ENCODE measurements around the gene BTF3L4. TPM values are rescaled to one million over a fixed set of nuclear protein-coding genes. Genes with fewer than 3 reads are reported as not detected.

BTF3L4 gene
- polyA plus RNA-seq, 3 donors, result 69.5 to 94.6 (median 77.1) TPM

- no peak for DNase-seq (ENCODE audit: extremely low read depth in 1 of 11, low read depth in 9 of 11, low spot score in 4 of 11)
Observed at GRCh38 chr1:52098139-52098871, 42.2 kb downstream of the BTF3L4 start.

- no peak for DNase-seq (ENCODE audit: extremely low read depth in 1 of 11, low read depth in 9 of 11, low spot score in 4 of 11)
Observed at GRCh38 chr1:52102336-52103013, 46.4 kb downstream of the BTF3L4 start.

DNA sequence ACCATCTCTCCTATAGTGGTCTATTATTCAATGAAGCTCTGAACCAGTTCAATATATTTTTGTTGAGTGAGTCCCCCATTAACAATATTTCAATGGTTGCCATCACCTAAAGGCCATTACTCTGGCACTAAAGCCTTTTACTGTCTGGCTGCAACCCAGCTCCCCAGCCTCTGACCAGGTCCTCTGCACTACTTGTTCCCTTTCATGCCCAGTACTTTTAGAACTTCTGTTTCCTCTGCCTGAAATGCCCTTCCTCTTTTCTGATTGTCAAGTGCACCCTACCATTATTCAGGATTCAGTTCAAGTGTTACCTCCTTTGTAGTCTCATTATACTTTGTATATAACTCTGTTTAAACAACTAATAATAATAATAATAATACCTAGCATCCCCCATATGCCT lies 55.4 kb downstream of the BTF3L4 start:
- DNase-seq (ENCODE audit: extremely low read depth in 1 of 11, low read depth in 9 of 11, low spot score in 4 of 11), result no peak

DNA sequence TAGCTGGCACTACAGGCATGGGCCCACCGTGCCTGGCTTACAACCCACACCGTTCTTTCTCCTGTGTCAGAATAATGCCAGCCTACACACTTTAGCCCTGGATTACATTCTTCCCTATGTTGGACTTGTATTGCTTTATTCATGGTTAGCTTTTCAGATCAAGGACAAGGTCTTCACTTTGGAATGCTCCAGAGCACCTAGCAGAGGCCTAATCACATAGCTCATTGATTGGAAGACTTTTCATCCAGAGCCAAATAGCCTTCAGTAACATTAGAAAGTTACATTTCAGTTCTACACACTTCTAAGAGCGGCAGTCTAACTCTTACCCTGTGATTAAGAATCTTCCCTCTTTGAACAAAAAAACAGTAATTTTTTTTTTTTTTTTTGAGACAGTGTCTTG lies 56.4 kb downstream of the BTF3L4 start:
- DNase-seq (ENCODE audit: extremely low read depth in 1 of 11, low read depth in 9 of 11, low spot score in 4 of 11), result no peak

DNA sequence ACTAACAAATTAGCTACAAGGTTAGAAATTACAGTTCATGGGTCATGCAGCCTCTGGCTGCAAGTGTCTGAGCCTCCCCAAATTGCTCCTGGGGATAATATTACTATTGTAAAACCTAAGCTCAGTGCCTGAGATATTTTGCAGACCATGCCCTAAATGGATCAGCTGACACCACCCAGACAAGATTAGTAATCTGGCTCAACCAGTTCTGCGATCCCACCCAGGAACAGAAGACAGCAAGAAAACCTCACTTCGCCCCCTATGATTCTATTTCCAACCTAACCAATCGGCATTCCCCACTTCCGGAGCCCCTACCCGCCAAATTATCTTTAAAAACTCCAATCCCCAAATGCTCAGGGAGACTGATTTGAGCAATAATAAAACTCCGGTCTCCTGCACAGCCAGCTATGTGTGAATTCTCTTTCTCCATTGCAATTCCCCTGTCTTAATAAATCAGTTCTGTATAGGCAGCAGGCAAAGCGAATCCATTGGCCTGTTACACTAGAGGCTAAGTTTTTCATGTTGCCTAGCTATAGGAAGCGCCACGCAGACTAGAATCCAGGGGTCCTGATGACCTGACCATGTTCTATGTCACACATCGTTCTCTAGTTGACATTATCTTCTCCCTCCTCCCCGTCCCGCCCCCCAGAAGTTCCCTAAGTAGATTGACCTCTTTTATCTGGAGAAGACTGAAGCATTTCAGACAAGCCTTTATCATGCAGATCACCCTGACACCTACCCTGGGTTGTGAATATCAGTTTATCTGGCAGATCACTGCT lies 63.4 kb downstream of the BTF3L4 start:
- no peak for DNase-seq (ENCODE audit: extremely low read depth in 1 of 11, low read depth in 9 of 11, low spot score in 4 of 11)

- DNase-seq (ENCODE audit: extremely low read depth in 1 of 11, low read depth in 9 of 11, low spot score in 4 of 11), result no peak
Observed at GRCh38 chr1:52122384-52122783, 66.3 kb downstream of the BTF3L4 start.

DNA sequence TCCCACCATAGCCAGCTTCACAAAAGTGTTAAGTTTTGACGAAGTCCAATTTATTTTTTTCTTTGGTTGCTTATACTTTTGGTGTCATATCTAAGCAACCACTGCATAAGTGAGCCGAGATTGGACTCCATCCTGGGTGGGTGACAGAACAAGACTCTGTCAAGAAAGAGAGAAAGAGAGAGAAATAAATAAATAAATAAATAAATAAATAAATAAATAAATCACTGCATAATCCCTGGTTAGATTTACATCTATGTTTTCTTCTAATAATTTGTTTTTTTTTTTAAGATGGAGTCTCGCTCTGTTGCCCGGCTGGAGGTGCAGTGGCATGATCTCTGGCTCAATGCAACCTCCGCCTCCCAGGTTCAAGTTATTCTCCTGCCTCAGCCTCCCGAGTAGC lies 67.5 kb downstream of the BTF3L4 start:
- DNase-seq (ENCODE audit: extremely low read depth in 1 of 11, low read depth in 9 of 11, low spot score in 4 of 11), result no peak

DNA sequence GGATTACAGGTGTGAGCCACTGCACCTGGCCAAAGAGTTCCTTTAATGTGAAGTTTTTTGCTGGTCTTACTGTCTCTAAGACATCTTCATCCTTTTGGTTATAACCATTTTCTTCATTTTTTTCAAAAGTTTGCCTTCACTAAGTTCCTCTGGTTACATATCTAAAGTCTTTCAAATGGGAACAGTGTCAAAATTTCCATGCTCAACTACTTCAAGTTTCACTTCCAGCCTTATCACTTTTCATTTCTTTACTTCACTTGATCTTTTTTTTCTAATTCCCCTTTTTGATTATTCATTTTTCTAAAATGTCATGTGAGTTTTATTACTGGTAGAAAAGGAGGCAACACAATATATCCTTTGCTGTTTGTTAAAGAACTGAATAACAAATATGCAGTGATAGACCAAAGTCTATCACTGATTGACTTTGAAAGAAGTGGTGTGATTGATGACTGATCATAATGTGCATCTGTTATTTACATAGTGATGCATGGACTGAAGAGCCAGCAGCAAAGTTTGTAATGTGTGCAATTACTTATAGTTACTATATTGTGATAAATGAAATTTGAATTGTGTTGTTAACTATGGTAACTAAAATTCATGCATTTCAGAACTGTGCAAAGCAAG lies 69.8 kb downstream of the BTF3L4 start:
- no peak for DNase-seq (ENCODE audit: extremely low read depth in 1 of 11, low read depth in 9 of 11, low spot score in 4 of 11)

DNA sequence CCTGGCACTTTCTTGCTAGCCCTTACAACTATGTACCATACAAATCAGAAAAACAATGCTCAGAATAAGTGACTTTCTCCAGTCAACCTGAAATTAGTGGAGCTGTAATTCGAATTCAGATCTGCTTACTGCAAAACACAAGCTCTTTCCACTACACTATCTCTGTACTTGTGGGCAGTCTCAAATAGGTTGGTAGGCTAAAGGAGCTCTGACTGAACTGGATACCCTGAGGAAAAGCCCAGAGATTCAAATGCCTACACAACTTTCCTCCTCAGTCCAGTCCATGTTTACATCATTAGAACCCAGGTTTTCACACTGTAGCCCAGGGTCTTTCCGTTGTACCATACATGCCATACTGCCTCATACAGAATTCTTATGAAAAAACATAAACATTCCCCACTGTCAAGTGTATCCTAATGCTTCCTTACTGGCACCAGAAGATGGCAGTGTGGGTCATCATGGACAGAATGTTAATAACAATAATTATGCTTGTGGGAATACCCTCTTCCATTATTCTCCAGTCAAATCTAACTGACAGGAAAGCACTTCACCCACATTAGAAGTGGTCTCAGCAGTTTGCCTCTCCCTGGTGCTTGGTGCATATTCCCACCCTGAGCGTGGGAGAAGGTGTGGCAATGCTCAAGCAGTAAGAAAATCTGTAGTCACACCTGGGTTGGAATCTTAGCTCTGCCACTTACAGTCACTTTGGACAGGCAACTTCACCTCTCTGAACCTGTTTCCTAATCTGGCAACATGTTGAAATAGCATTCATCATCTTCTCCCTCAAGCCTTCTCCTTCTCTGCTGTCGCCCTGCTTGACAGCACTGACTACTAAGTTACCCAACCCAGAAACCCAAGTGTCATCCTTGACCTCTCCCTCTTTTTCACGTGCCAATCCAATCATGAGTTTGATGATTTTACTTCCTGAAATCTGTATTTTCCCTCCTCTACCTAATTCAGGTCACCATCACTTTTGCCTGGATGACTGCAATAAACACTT lies 71.4 kb downstream of the BTF3L4 start:
- DNase-seq (ENCODE audit: extremely low read depth in 1 of 11, low read depth in 9 of 11, low spot score in 4 of 11), result peak in 6 of 11 donors; percentile 24 to 53 (median 38)

- no peak for DNase-seq (ENCODE audit: extremely low read depth in 1 of 11, low read depth in 9 of 11, low spot score in 4 of 11)
Observed at GRCh38 chr1:52139817-52140540, 83.9 kb downstream of the BTF3L4 start.

Other genes with a start within 250 kb of the BTF3L4 start
- 100 to 1,000 TPM; 123 to 171 (median 149) TPM for gene NRDC, start 177.6 kb upstream of the BTF3L4 start, polyA plus RNA-seq (ENCODE audit: insufficient read length in 3 of 3)
- 1 to 10 TPM; 5.0 to 6.1 (median 5.4) TPM for gene RAB3B, start 65.6 kb upstream of the BTF3L4 start, polyA plus RNA-seq (ENCODE audit: insufficient read length in 3 of 3)
- gene KTI12, start 22.5 kb upstream of the BTF3L4 start, polyA plus RNA-seq (ENCODE audit: insufficient read length in 3 of 3), result 1 to 10 TPM; 5.1 to 6.1 (median 5.4) TPM
- 10 to 100 TPM; 69.3 to 75.9 (median 74.1) TPM for gene TXNDC12, start 1.1 kb upstream of the BTF3L4 start, polyA plus RNA-seq (ENCODE audit: insufficient read length in 3 of 3)
- gene ZFYVE9, start 85.8 kb downstream of the BTF3L4 start, polyA plus RNA-seq (ENCODE audit: insufficient read length in 3 of 3), result 10 to 100 TPM; 32.3 to 36.2 (median 34.6) TPM

All from renal cortex interstitium (tissue), 11 donors.